HG03066 (cell line): Measurements from ENCODE around the gene TNS4.

Experiments used
- ATAC-seq: cut with Tn5 transposase; IDR thresholded peaks from one replicate; pipeline ENCODE4 v1.9.1; 2021; ENCODE audit warnings: low read depth; ENCODE audit not compliant: unreplicated experiment

Gene TNS4

DNA sequence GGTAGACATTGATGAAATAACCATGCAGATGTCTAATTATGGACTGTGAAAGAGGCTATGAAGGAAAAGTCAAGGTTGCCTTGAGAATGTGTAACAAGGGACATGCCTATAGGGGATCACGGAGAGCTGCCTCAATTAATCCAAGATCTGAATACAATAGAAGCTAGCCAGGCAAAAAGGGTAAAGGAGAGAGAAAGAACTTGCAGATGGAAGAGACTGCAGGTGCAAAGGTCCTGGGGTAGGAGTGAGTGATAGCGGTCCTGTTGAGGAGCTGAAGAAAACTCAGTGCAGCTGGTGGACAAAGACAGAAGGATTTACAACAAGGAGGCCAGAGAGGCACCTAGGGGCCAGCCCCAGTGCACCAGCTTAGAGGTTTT lies 15.9 kb upstream of the TNS4 start:
- ATAC-seq = no peak

DNA sequence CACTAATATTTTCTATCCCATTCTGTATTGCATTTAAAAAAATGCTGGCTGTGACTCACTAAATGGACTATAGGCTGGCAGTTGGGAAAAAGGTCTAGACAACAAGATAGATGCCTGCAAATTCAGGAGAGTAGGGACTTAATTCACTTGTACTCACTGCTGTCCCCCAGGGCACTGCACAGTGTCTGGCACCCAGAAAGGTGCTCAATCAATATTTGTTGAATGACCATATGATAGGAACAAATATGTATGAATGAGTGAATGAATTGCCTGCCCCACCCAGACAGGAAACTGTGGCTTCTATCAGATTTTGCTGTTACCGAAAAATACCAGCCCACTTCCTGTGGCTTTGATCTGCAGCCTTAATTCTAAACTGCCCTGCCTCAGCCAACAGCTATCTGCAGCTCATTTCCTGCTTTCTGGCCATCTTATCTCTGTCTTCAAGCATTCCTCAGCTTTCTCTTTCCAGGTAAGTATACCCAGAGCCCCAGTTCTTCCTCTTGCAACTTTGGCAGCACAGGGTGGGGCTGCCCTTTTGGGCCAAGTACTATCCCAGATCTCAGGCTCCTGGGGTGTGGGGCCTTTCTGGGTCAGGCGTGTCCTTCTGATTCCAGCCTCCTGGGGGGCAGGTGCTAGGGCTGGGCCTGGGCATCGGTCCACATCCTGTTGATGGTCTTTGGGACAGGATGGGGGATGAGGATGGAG lies 15.3 kb upstream of the TNS4 start:
- ATAC-seq = no peak

DNA sequence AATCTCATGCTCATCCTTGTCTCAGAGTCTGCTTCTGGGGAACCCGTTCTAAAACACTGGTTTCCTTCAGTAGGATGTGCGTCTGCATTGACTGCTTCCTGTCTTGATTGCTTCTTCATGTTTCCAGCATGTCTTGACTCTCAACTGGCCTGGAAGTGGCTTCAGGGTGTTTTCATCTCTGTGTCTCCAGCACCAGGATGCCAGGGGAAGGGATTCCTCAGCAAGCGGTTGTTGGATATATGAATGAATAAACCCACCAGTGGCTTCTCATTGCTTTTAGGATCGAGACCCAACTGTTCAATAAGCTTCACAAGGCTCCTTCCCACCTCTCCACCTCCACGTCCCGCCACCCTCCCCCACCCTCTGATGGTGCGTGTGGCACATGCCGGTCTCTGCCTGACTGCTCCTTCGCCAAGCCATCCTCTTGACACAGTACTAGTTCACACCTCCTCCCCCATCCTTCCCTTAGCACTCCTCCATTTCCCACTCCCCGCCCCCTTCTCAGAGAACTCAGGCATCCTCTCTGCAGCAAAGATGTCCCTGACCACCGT lies 14.1 kb upstream of the TNS4 start:
- no peak for ATAC-seq

DNA sequence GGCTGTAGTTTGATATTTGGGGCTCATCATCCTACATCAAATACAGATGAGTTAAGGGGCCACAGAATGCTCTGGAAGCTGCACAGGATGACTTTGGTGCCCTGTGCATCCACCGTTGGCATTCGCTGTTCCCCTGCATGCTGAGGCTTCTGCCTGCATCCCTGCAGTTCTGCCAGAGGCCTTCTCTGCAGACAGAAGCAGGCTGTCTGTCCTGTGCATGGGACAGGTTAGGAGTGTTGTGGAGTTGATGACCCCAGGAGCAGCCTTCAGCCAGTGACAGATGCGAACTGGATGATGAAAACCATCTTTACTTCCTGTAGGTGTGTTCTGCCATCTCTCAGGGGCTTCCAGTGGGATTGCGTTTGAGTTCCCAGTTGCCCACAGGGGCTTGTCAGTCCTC lies 13.6 kb upstream of the TNS4 start:
- ATAC-seq = no peak

DNA sequence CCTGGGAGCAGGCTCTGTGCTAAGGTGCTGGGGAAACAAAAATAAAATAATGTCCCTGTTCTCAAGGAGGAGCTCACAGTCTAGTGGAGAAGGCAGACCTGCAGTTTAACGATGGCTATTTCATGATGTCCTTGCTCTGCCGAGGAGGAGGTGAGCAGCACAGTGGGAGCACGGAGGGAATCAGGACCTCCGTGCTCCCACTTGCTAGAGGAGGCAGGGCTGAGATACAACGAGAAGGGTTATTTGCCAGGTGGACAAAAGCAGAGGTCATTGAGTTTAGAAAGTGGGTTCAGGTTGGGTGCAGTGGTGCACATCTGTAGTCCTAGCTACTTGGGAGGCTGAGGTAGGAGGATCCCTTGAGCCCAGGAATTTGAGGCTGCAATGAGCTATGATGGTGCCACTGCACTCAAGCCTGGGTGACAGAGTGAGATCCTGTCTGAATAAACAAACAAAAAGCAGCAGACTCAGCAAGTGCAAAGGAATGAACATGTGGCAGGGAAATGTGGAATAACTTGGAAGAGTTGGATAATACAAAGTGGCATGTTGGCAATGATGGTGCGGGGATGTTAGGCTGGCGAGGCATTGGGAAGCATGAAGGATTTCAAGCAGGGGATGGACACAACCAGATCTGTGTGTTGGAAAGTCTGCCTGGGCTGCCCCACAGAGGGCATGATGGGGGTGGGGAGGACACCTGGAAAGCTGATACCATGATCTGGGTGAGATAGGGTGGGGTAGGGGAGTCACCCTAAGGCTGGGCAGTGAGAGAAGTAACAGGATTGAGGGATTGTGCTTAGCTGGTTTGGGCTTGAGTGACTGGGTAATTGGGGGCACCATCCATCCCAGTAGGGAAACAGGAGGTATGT lies 12.8 kb upstream of the TNS4 start:
- no peak for ATAC-seq

DNA sequence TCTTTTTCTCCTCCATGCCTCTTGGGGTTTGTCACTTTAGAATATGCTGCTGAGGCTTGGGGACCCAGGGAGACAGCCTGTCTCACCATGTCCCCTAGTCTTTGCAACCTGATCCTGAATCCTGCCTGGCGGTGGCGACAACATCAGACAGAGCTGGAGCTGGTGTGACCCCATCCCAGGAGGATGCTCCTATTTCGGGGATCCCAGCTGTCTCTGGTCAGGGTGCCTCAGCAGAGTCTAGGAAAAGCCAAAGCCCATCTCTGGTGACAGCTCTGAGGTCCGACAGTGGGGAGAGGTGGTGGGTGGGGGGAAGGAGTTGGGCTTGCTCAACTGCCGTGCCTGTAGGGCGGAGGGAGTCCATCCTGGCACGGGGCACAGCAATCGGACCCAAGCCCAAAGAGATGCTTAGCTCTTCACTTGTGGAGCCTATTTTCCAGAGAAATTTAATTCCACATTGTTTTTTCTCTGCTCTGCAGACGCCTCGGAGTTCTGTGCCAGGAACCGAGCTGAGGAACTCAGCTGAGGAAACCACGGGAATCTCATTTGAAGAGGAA lies 10.3 kb upstream of the TNS4 start:
- ATAC-seq = no peak

DNA sequence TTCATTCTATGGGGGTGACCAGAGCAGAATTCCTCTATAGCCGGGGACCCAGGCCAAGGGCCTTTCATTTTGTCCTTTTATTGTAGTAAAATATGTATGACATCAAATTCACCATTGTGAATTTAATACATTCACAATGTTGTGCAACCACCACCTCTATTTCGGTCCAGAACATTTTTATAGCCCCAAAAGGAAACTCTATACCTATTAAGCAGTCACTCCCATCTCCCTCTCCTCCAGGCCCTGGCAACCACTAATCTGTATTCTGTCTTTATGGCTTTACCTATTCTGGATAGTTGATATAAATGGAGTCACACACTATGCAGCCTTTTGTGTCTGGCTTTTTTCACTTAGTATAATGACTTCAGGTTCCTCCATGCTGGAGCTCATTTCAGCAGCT lies 9.7 kb upstream of the TNS4 start:
- no peak for ATAC-seq

DNA sequence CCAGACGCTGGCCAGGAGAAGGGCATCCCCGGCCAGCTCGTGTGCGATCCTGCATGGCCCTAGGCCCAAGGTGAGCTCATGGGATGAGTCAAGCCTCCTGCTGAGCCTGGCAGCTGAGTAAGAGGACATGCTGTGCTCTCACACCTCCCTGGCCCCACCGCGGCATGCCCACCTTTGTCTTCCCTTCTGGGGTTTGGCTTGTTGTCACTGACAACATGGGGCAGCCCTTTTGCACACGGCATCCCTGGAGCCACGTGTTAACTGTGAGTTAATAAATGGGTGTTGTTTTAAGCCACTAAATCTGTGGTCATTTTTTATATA lies 8.9 kb upstream of the TNS4 start:
- ATAC-seq = no peak

DNA sequence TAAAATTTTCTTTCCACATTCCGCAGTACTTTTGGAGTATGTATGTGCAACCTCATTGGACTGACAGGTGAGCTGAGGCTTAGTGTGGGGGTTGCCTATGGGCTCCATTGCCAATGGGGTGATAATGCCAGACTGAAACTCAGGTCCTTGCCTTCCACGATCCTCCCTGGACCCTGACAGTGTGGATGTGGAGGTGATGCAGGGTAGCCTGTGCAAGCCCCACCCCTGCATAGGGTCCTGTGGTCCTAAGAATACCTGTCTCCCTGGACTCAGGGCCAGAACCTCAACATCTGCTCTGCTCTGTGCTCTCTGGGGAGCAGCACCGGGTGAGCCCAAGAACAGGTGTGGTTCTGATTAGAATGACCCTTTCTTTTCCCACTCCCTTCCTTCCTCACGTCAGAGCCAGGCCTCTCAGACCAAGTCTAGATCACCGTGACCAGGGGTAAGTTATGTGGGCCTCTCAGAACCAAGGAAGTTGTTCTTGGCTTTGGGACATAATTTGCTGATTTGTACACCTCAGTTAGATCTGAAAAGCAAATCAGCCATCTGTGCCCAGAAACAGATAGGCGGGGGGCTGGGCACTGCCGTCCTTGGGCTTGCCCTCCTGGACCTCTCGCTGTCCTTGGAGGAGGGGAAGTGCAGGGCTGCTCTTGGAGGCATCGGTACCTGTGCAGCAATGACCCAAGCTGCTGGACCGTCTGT lies 8.4 kb upstream of the TNS4 start:
- no peak for ATAC-seq

DNA sequence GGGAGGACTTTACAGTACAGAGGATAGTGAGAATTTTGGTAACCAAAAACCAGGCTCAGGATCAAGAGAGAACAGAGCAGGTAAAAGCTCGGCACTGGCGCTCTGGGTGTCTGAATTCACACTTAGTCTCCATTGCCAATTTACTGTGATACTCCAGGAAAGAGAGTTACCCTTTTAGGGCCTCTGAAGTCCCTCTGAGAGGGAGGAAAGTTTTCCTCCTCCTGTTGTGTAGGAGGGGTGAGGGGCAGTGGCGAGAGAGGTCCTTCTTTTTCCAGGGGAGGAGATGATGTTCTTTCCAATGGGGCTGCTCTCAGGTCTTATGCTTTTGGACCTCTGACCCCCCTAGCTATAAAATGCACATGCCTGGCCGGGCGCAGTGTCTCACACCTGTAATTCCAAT lies 5.4 kb upstream of the TNS4 start:
- ATAC-seq = no peak

DNA sequence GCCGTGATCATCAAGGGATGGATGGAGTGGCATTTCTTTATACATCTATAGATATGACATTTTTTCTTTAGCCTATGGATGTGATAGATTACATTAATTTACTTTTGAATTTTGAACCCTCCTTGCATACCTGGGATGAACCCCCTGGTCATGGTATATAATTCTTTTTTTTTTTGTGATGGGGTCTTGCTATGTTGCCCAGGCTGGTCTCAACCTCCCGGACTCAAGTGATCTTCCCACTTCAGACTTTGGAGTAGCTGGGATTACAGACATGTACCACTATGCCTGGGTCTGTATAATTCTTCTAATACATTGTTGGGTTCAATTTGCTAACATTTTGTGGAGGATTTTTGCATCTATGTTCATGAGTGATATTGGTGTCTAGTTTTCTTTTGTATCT lies 1.7 kb upstream of the TNS4 start:
- ATAC-seq = no peak

DNA sequence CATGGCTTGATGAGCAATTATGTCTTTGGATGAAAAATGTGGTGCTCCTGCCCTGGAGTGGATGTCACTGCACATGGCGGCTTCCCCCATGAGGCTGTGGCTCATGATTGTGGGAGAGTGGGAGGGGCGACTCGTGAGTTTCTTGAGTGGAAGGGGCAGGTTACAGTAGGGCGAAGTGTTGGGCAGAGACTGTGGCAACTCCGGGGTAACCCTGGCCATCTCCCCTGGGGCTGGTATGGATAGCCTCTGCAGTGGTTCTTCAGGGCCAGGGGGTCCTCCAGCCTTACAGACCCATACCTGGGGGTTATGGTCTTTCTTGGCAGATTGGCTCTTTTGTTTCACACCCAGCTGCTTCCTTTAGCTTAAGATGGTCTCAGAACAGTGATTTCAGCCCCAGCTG lies 1.3 kb upstream of the TNS4 start:
- ATAC-seq = no peak

DNA sequence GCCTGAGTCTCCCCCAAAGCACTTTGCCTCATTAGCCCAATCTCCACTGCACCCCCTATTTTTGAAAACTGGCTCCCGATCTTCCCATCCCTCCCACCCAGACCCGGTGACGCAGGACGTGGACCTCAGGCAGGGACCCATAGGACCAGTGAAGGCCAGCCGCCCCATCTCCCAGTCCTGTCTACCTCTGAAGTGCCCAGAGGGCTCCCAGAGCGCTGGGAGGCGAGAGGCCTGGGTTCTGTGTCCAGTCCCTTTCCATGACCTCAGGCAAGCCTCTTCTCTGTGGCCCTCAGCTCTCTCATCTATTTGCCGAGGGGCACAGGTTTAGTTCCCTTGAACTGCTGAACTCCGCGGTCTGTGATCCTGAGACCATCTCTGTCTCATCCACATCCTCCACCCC lies 714 bp downstream of the TNS4 start:
- no peak for ATAC-seq

DNA sequence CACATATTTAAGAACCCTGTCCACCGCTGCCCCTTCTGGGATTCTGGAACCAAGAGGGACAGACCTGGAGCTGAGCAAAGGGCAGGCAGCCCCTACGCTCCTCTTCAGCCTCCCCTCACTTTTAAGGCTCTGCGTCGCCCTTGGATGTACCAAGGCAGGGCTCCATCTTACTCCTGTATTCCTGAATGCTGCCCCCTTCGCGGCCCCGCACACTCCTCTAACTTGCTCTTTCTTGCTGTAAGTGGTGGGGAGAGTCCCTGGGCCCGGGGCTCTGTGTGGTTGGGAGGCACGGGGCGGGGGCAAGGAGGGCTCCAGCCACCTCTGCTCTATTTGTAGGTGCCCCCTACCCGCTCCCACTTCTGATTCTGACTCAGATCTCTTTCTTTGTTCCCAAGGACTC lies 1.2 kb downstream of the TNS4 start:
- ATAC-seq = no peak

DNA sequence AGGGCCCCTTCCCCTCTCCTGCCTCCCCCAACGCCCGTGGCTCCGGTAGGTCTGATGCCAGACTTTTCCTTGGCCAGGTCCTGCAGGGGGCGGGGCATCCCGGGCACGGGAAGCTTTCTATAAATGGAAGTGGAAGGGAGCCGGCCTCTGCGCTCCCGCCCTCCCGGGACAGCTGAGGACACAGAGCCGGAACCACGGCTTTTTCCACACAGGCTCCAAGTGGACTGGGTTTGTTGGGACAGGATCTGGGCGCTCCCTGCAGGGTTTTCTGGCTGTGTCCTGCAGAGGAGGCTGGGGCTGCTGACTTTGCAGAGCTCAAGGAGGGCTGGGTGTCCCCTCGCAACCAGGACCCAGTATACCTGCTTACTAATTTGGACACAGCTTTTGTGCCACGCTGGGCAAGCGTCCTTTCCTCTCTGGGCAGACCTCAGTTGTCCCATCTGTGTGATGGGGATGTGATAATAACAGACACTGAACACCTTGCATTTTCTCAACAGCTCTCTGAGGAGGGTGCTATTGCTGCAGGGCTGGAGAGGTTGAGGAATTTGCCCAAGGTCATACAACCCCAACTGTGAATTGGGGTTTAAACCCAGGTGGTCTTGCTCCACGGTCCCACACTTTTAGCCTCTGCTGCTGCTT lies 1.8 kb downstream of the TNS4 start:
- no peak for ATAC-seq

DNA sequence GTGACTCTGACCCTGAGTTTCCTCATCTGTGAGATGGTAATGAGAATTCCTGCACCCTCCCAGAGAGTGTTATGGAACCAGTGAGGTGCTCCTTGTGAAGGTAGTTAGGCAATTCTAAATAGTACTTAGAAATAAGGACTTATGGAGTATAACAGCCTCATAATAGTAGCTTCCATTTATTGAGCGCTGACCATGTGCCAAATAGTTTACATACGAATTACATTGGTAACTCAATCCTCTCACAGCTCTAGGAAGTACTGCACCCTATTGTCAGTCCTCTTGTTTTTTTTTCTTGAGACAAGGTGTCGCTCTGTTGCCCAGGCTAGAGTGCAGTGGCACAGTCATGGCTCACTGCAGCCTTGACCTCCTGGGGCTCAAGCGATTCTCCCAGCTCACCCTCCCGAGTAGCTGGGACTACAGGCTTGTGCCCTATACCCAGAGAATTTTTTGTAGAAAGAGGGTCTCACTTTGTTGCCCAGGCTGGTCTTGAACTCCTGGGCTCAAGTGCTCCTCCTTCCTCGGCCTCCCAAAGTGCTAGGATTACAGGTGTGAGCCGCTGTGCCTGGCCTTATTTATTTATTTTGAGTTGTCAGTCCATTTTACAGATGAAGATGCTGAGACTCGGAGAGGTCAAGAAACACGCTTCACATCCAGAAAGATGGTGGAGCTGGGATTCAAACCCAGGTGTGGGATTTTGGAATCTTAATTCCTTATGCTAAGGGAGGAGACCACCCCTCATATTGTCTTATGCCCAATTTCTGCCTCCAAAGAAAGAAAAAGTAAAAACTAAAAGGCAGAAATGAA lies 2.9 kb downstream of the TNS4 start:
- no peak for ATAC-seq

DNA sequence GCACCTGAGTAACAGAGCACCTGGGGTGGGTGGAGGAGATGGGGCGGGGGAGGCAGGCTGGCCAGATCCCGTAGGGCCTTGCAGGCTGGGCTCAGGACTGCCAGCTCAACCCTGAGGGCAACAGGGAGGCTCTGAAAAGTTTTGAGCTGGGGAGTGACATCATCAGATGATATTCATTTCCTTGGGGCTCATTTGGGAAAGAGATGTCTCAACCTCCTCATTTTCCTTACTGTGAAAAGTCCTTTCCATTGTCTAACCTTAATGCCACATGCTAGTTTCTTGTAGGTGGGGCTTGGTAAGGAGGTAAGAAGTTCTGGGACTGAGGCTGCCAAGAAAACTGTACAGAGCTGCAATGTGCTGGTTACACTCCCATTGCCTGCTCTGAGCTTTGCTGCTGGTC lies 3.7 kb downstream of the TNS4 start:
- ATAC-seq = no peak

DNA sequence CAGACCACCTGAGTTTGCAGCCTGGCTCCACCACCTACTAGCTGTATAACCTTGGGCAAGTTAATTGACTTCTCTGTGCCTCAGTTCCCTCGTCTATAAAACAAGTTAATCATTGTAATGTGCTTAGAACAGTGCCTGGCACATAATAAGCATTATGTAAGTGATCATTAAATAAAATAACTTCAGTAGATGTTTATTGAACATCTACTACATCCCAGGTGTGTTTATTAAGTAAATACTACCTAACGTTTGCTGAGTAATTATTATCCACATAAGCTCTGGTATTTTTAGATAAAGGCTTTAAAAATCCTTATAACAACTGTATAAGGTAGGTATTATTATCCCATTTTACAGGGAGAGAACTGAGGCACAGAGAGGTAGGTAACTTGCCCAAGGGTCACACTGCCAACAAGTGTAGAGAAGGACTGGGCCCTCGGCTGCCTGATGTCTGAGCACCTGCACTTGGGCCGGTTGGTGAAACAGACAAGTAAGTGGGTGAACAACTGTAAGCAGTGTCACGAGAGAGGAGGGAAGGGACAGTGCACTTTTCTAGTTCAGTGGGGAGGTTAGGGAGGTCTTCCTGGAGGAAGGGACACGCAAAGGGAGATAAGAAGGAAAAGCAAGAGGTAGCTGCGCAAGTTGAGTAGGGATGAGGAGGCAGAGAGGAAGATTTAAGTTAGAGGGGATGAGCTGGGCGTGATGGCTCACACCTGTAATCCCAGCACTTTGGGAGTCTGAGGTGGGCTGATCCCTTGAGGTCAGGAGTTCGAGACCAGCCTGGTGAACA lies 4.6 kb downstream of the TNS4 start:
- no peak for ATAC-seq

DNA sequence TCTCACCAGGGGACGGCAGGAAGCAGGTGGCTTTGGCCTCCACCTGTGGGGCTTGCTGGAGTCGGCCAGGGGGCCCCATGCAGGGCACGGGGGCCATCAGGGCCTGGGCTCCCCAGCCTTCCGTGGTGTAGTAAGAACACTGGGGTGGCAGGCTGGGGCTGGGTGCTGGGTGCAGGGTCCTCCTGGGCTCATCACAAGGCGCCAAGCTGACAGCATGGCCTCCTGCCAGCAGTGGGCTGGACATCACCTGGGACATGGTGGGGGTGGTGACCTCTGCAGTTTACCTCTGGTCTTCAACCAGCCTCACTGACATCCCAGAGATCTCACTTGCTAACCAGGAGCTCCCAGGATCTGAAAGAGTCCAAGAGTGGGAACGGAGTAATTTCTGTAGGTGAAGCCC lies 5.3 kb downstream of the TNS4 start:
- ATAC-seq = no peak
